ENCODE data around the gene IL17C.

- TF ChIP-seq, protein P1, sequence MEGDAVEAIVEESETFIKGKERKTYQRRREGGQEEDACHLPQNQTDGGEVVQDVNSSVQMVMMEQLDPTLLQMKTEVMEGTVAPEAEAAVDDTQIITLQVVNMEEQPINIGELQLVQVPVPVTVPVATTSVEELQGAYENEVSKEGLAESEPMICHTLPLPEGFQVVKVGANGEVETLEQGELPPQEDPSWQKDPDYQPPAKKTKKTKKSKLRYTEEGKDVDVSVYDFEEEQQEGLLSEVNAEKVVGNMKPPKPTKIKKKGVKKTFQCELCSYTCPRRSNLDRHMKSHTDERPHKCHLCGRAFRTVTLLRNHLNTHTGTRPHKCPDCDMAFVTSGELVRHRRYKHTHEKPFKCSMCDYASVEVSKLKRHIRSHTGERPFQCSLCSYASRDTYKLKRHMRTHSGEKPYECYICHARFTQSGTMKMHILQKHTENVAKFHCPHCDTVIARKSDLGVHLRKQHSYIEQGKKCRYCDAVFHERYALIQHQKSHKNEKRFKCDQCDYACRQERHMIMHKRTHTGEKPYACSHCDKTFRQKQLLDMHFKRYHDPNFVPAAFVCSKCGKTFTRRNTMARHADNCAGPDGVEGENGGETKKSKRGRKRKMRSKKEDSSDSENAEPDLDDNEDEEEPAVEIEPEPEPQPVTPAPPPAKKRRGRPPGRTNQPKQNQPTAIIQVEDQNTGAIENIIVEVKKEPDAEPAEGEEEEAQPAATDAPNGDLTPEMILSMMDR (IDR thresholded peaks at IDR 0.05; ENCODE audit: low read length), result no peak
- no peak for TF ChIP-seq EZH2 (IDR thresholded peaks at IDR 0.05; ENCODE audit: borderline replicate concordance, low read length)
Observed at GRCh38 chr16:88636488-88637265, 1.7 kb upstream of the IL17C start.
